BLaER1 treated with 17β-estradiol and CSF1 and Interleukin-3, amounts not matched to agents 10 nM and 100 nM (cell line): ENCODE data around the gene ROBO1.
A peak's percentile ranks its signal among the peaks of the same experiment; 100 is the strongest.

Experiments
- H3K27ac ChIP-seq, 11 experiments: shearing (Covaris generic); formaldehyde crosslinking; 2 replicates each; pipeline ENCODE4 v1.8.1; 2022
- H3K27me3 ChIP-seq, 11 experiments: shearing (Covaris generic); formaldehyde crosslinking; 2 replicates each; pipeline ENCODE4 v1.8.1; 2022
- H3K36me3 ChIP-seq, 11 experiments: shearing (Covaris generic); formaldehyde crosslinking; 2 replicates each; pipeline ENCODE4 v1.8.1; 2022
- H3K4me1 ChIP-seq, 10 experiments: shearing (Covaris generic); formaldehyde crosslinking; 2 replicates each; pipeline ENCODE4 v1.8.1; 2022
- H3K4me2 ChIP-seq, 11 experiments: shearing (Covaris generic); formaldehyde crosslinking; 2 replicates each; pipeline ENCODE4 v1.8.1; 2022
- H3K4me3 ChIP-seq, 10 experiments: shearing (Covaris generic); formaldehyde crosslinking; 2 replicates each; pipeline ENCODE4 v1.8.1; 2022
- H3K9ac ChIP-seq, 11 experiments: shearing (Covaris generic); formaldehyde crosslinking; 2 replicates each; pipeline ENCODE4 v1.8.1; 2022
- H3K9me3 ChIP-seq, 11 experiments: shearing (Covaris generic); formaldehyde crosslinking; replicated peaks in 1 of 11; 2 replicates each; pipeline ENCODE4 v1.8.1; 2022
- H4K20me1 ChIP-seq, 11 experiments: shearing (Covaris generic); formaldehyde crosslinking; 2 replicates each; pipeline ENCODE4 v1.8.1; 2022
- Cebpa-rat ChIP-seq, 11 experiments: shearing (Covaris generic); IDR thresholded peaks; 2 replicates each; pipeline ENCODE4 v1.8.1; 2022

Gene ROBO1

DNA sequence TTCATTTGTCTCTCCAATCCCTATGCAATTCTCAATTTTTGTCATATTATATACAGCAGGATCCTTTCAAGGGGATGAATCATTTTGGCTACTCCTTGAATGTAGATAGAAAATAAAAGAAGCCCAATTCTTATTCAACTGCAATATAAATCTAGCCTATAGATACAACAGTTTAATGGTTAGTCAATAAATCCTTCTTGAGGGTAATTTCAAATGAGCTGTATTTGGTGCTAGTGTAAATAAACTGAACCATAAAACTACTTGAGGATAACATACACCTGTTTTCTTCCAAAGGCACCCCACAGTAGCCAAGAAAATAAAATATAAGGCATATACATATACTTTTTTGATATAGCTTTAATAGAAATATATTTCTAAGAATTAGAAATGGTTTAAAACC, 830.3 kb downstream of the ROBO1 start:
- TF ChIP-seq Cebpa-rat (IDR thresholded peaks at IDR 0.05) = no peak
- Histone ChIP-seq H3K4me3 (no peak overlapping the region), H3K9me3 (peaks cover 0 to 27% (median 13%) of the 10 kb centered on the region in 11 experiments; a peak in 21 of 22 replicates), H3K27ac (no peak overlapping the region), H3K36me3 (peaks cover 13 to 69% (median 35%) of the 10 kb centered on the region in 11 experiments), H3K4me1 (peaks cover 0 to 20% (median 0%) of the 10 kb centered on the region in 10 experiments; a peak in 2 of 20 replicates), H3K9ac (no peak overlapping the region), H4K20me1 (peaks cover 0 to 3% (median 0%) of the 10 kb centered on the region in 11 experiments; a peak in 1 of 22 replicates), H3K27me3 (no peaks in the 10 kb centered on the region), H3K4me2 (no peak overlapping the region)

DNA sequence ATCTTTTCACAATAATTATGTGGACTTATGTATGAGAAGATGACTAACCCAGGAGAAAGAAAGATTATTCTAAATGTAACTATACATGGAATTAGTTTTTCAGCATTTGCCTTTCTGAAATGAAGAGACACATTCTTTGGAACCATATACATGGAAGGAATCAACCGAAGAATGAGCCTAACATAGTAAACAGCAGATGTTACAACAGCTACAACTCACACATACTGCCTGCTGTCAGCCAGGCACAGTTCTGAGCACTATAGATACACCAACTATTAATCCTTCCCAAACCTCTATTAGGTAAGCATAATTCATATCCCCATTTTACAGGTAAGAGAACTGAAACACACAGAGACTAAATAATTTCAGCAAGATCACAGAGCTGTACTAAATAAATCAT, 840.0 kb downstream of the ROBO1 start:
- Histone ChIP-seq H3K27ac (no peak overlapping the region), H3K9me3 (peaks cover 3 to 26% (median 23%) of the 10 kb centered on the region in 11 experiments; a peak in 17 of 22 replicates), H3K27me3 (no peaks in the 10 kb centered on the region), H3K4me1 (peaks cover 0 to 3% (median 0%) of the 10 kb centered on the region in 10 experiments; a peak in 1 of 20 replicates), H3K4me2 (no peak overlapping the region), H4K20me1 (no peaks in the 10 kb centered on the region), H3K4me3 (no peak overlapping the region), H3K36me3 (peaks cover 3 to 84% (median 48%) of the 10 kb centered on the region in 11 experiments; a peak in 20 of 22 replicates), H3K9ac (no peak overlapping the region)
- TF ChIP-seq Cebpa-rat (IDR thresholded peaks at IDR 0.05) = no peak

GRCh38 chr3:78926523-78926922, 841.3 kb downstream of the ROBO1 start:
- no peak overlapping the region for H3K4me3 ChIP-seq
- H4K20me1 ChIP-seq = no peaks in the 10 kb centered on the region
- no peak overlapping the region for H3K27ac ChIP-seq
- TF ChIP-seq Cebpa-rat (IDR thresholded peaks at IDR 0.05) = no peak
- H3K36me3 ChIP-seq = peaks cover 3 to 84% (median 39%) of the 10 kb centered on the region in 11 experiments; a peak in 20 of 22 replicates
- H3K9ac ChIP-seq = no peak overlapping the region
- no peaks in the 10 kb centered on the region for H3K27me3 ChIP-seq
- peaks cover 3 to 38% (median 23%) of the 10 kb centered on the region in 11 experiments; a peak in 17 of 22 replicates for H3K9me3 ChIP-seq
- peaks cover 0 to 3% (median 0%) of the 10 kb centered on the region in 10 experiments; a peak in 1 of 20 replicates for H3K4me1 ChIP-seq
- H3K4me2 ChIP-seq = no peak overlapping the region

GRCh38 chr3:78924711-78925110, 843.1 kb downstream of the ROBO1 start:
- H3K4me3 ChIP-seq = no peak overlapping the region
- no peaks in the 10 kb centered on the region for H4K20me1 ChIP-seq
- no peak overlapping the region for H3K4me2 ChIP-seq
- H3K9ac ChIP-seq = no peak overlapping the region
- H3K36me3 ChIP-seq = peaks cover 3 to 67% (median 24%) of the 10 kb centered on the region in 11 experiments; a peak in 17 of 22 replicates
- TF ChIP-seq Cebpa-rat (IDR thresholded peaks at IDR 0.05) = no peak
- peaks cover 1 to 14% (median 9%) of the 10 kb centered on the region in 10 experiments; a peak in 18 of 20 replicates for H3K4me1 ChIP-seq
- peaks cover 0 to 33% (median 22%) of the 10 kb centered on the region in 11 experiments; a peak in 16 of 22 replicates for H3K9me3 ChIP-seq
- H3K27me3 ChIP-seq = no peaks in the 10 kb centered on the region
- no peak overlapping the region for H3K27ac ChIP-seq

- Histone ChIP-seq H3K9ac (peak overlapping the region in 3 of 11 experiments; percentile 9 to 45 (median 22); a peak in 3 of 22 replicates), H3K27me3 (no peaks in the 10 kb centered on the region), H3K4me2 (peak overlapping the region; percentile 52 to 83 (median 67)), H3K9me3 (peaks cover 8 to 37% (median 23%) of the 10 kb centered on the region in 11 experiments; a peak in 20 of 22 replicates), H3K4me1 (peaks cover 26 to 47% (median 38%) of the 10 kb centered on the region in 10 experiments), H3K4me3 (no peak overlapping the region), H4K20me1 (no peaks in the 10 kb centered on the region), H3K27ac (peak overlapping the region in 10 of 11 experiments; percentile 7 to 73 (median 64); a peak in 19 of 22 replicates), H3K36me3 (peaks cover 0 to 35% (median 6%) of the 10 kb centered on the region in 11 experiments; a peak in 12 of 22 replicates)
- no peak for TF ChIP-seq Cebpa-rat (IDR thresholded peaks at IDR 0.05)
Observed at GRCh38 chr3:78919021-78919755, 848.6 kb downstream of the ROBO1 start.

DNA sequence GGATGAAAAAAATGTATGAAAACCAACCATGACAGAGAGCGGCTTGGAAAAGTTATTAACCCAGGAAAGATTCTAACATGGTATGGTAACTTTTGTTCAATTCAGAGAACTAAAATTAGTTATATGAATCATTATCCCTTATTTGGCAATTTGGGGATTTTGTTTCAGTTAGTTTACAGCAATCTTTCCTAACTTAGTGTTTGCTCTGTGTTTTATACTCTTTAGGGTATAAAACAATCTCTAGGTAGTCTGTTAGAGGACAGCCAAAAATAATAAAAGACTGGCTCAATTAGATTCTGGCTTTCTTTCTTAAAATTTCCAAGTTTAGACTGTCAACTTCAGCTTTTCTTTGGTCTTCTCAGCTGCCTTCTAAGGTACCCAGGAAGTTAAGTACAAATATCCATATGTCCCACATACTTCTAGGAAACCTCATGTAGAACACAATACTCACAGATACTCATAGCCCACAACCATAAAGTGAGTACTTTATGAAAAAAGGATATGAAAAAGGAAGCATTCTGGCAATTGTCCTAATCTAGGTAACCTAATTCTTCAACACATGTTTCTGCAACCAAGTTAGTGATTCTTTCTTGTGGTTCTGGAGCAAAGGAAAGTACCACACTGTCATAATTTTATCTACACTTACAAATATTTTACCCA, 849.3 kb downstream of the ROBO1 start:
- Histone ChIP-seq H3K27ac (peak overlapping the region in 10 of 11 experiments; percentile 7 to 73 (median 64); a peak in 20 of 22 replicates), H3K4me1 (peaks cover 26 to 47% (median 38%) of the 10 kb centered on the region in 10 experiments), H3K9ac (peak overlapping the region in 5 of 11 experiments; percentile 18 to 45 (median 32); a peak in 6 of 22 replicates), H3K9me3 (peaks cover 8 to 34% (median 21%) of the 10 kb centered on the region in 11 experiments; a peak in 20 of 22 replicates), H3K36me3 (peaks cover 0 to 32% (median 4%) of the 10 kb centered on the region in 11 experiments; a peak in 12 of 22 replicates), H3K4me3 (peak overlapping the region in 1 of 10 experiments; percentile 0; a peak in 1 of 20 replicates), H3K27me3 (no peaks in the 10 kb centered on the region), H4K20me1 (no peaks in the 10 kb centered on the region), H3K4me2 (peak overlapping the region; percentile 52 to 83 (median 67); a peak in 21 of 22 replicates)
- no peak for TF ChIP-seq Cebpa-rat (IDR thresholded peaks at IDR 0.05)

DNA sequence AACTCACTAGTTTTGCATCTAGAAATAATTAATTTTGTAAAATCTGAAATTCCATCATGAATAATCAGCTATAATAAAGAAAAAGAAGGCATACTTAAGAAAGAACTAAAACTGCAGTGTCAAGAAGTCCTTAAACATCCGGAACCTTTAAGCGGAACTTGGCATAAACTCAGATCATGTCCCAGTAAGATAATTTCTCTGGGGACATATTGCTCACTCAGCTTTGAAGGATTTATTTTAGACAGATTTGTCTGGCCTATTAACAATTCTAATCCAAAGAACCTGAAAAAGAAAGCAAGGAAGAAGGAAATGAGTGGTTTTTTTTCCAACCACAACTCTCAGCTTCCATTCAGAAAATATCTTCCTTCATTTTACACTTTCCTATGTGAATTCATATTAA, 850.3 kb downstream of the ROBO1 start:
- Histone ChIP-seq H3K27ac (peak overlapping the region; percentile 41 to 73 (median 66); a peak in 21 of 22 replicates), H3K27me3 (no peaks in the 10 kb centered on the region), H3K9ac (peak overlapping the region in 7 of 11 experiments; percentile 1 to 45 (median 27); a peak in 10 of 22 replicates), H3K36me3 (peaks cover 0 to 27% (median 3%) of the 10 kb centered on the region in 11 experiments; a peak in 8 of 22 replicates), H3K4me2 (peak overlapping the region; percentile 52 to 83 (median 69); a peak in 21 of 22 replicates), H4K20me1 (no peaks in the 10 kb centered on the region), H3K4me3 (peak overlapping the region in 3 of 10 experiments; percentile 13 to 24 (median 18); a peak in 3 of 20 replicates), H3K9me3 (peaks cover 8 to 25% (median 12%) of the 10 kb centered on the region in 11 experiments; a peak in 20 of 22 replicates), H3K4me1 (peaks cover 26 to 47% (median 38%) of the 10 kb centered on the region in 10 experiments)
- TF ChIP-seq Cebpa-rat (IDR thresholded peaks at IDR 0.05) = no peak

- H3K9ac ChIP-seq = no peak overlapping the region
- peaks cover 8 to 15% (median 10%) of the 10 kb centered on the region in 11 experiments; a peak in 19 of 22 replicates for H3K9me3 ChIP-seq
- no peaks in the 10 kb centered on the region for H3K27me3 ChIP-seq
- no peak for TF ChIP-seq Cebpa-rat (IDR thresholded peaks at IDR 0.05)
- no peak overlapping the region for H3K4me2 ChIP-seq
- H3K36me3 ChIP-seq = peaks cover 0 to 21% (median 3%) of the 10 kb centered on the region in 11 experiments; a peak in 7 of 22 replicates
- no peaks in the 10 kb centered on the region for H4K20me1 ChIP-seq
- no peak overlapping the region for H3K27ac ChIP-seq
- H3K4me1 ChIP-seq = peaks cover 14 to 23% (median 21%) of the 10 kb centered on the region in 10 experiments
- H3K4me3 ChIP-seq = no peak overlapping the region
Observed at GRCh38 chr3:78913711-78914110, 854.1 kb downstream of the ROBO1 start.
